GM19372 (cell line): Measurements from ENCODE around the gene RNF213.

ENCODE experiments used
- ATAC-seq: cut with Tn5 transposase; IDR thresholded peaks from one replicate; pipeline ENCODE4 v1.9.1; 2021; ENCODE audit warnings: mild to moderate bottlenecking, low read depth, moderate library complexity; ENCODE audit not compliant: unreplicated experiment

The RNF213 gene

DNA sequence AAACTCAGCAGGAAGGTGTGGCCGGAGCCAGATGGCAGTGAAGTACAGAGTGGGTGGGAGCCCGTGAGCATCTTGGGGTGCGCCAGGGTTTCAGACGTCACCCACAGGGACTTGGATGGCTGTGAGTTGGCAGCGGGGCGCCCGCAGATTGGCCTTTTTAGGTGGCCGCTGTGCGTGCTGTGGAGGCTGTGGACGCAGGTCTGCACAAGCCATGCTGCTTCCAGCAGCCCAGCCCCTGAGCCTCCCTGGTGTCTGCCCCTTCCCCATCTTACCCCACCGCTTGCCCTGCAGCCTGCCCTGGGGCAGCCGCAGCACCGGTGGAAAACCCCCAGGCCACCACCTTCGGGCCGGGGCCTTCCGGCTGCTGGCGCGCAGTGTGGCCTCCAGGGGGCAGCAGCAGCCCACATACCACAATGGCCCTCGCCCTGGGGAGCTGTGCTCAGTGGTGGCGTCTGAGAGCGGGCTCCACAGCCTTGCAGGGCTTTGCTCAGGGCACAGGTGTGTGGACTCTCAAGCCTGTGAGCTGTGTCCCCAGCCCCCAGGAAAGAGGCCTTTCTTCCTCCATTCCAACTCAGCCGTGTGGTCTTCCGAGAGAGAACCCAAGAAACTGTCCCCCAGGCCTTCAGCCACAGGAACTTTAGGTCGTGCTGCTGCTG, 166.1 kb downstream of the RNF213 start:
- ATAC-seq = peak; percentile 53

DNA sequence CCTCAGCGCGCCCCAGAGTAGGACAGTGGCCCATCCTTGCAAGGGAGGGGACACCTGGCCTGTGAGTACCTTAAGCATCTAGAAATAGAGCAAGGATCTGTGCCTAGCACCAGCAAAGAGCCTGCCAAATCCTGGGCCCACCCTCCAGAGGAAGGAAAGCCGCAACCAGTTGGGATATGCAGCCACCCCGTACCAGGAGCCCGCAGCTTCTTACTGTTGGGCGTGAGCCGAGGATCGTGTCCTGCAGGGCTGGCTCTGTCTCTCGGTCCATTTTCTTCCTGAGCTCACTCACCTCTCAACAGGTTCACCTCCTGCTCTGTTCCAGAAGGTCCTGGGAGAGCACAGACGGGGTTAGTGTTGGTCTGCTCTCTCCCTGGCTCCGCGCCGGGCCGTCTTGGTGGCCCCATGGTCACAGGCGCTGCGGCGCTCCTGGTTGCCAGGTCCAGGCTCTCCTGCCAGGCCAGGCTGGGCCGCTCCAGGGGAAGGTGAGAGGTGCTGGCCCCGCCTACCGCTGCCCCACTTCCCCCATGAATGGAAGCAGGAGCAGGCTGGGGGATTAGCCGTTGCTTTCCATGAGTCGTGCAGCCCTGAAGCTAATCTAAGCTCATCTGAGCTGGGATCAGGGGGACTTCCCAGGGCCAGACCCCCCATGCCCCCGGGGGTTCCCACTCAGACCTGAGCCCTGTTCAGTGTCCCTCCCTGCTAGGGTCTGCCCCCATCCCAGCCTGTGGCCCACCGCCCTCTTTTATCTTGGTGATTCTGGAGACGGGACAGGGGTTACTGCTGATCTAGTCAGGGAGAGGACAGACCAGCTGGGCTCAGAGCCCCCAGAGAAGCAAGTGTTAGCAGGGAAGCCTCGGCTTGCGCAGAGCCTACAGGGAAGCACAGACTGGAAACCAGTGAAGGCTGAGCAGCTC, 167.0 kb downstream of the RNF213 start:
- ATAC-seq = no peak

DNA sequence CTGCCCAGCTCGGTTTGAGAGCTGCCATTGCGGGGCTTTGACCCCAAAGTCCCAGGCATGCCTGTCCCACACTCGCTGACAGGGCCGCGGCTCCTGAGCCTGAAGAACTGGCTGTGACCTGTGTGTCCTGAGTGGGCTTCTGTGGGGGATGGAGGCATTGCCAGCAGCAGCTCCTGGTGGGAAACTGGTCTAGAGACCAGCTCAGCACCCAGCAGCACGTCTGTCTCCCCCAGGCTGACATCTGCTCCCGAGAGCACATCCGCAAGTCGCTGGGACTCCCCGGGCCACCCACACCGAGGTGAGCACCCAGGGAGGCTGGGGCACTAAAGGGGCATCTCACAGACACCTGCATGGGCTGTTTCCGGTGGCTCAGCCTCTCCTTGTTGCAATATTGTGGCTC, 167.7 kb downstream of the RNF213 start:
- ATAC-seq = no peak

DNA sequence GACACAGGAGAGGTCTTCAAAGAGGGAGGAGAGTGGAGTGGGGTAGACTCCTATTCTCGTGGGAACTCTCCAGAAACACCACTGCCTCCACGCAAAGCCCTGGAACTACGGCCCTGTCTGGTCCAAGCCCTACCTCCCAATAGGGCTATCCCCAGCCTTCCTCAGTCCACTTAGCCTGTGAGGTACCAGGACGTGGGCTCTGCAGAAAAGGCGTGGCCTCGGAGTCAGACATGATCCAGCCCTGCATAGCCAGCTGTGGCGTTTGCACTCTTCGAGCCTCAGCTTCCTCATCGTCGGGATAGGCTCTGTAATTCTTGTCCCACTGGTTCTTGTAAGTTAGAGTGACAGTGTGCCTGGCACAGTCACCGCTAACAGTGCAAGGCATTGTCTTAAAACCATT, 168.1 kb downstream of the RNF213 start:
- ATAC-seq = no peak

DNA sequence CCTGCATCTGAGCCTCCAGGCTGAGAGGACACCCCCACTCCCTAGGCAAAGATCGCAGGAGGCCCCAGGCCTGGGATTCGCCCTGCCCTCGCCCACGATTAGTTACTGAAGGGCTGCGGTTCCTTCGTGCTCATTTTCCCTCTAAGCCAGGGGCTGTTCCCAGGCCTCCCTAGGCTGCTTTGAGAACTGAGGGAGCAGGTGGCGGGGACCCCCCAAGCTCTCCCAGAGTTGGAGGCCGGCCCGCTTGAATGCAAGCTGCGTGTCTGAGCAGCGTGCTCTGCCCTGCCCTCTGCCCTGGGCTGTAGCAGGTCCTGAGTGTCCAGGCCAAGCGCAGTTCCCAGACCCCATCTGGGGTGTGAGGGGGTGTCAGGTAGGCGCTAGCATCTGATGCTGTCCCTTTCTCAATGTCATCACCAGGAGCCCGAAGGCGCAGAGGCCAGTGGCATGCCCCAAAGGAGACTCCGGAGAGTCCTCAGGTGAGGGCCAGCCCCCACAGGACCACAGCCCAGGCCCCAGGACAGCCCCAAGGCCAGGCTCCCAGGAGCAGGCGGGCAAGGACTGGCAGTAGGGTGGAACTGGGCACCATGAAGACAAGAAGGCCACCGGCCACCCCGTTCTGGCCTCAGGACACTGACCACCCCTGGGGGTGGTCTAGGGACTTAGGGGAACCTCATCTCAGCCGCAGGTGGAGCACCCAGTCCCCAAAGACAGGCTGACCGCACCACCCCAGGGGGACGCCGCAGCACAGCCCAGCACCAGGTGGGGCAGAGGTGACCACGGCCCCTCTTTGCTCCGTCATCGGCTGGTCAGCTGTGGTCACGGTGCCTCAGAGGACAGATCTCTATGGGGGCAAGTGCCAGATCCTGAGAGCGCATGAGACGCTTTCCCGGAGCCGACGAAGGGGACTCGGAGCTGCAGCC, 169.0 kb downstream of the RNF213 start:
- ATAC-seq = no peak

DNA sequence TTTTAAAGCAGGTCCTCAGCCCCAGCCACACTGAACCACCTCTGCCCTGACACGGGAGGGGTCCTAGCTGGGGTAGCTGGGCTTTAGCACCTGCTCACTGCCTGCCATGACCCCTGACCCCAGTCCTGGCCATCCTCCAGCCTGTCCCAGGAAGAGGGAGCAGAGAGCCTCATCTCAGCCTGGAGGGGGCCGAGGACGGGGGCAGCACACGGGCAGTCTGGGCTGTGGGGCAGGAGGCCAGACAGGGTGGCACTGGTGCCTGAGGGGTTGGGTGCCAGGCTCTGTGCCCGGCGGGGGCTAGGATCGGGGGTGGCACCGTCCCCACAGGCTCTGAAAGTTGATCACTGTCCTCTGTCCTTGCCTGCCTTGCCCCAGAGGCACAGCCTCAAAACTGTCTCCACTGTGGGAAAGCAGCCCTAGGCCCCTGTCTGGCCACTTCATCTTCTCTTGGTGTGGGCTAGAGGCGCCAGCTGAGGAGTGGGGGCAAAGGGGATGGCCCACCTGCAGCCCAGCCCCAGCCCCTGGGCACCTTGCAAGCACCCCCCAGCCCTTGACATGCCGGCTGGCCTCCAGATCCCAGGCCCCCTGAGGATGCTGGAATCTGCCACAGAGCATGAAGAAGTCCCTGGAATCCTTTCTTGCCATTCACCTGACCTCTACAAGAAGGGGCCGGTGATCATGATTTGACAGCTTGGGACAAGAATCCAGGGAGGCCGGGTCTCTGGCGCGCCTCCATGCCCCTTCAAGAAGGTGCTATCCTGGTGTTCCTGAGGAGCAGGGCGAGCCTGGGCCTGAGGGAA, 170.0 kb downstream of the RNF213 start:
- ATAC-seq = no peak

DNA sequence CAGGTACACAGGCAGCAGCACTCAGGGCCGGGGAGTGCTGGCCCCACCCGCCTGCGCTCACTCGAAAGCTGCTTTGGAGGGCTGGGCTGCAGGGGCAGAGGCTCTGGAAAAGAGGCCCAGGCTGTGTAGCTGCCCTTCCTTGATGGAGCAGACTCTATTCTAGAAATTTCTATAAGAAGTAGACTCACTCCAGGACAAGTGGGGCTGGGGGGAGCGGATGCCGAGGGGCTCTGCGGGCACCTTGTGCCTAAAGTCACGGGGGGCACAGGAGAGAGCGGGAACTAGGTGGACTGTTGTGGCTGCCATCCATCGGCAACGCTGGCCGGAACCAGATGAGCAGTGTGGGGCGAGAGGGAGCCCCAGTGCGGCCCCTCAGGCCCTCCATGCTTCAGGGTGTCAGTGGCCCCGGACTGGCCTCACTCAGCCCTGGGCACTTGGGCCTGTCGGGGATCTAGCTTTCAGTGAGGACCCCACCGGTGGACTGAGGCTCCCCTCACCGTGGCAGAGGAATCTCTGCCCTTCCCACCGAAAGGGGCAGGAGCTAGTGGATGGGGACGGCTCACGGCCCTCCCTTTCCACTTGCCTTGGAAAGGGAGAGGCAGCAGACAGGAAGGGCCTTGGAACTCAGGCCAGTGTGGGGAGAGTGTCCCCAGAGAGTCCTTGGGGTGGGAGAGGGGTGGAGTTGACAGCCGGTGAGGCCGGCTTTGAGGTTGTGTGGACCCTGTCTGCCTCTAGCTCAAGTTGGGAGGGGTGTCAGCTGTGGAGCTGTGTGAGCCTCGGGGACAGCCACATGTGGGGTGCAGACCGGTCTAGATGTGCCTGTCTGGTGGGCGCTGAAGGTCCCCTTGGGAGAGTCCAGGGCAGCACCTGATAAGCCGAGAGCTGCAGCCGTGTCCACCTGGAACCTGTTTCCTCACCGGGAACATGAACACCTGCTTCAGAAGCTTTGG, 170.9 kb downstream of the RNF213 start:
- ATAC-seq = no peak

DNA sequence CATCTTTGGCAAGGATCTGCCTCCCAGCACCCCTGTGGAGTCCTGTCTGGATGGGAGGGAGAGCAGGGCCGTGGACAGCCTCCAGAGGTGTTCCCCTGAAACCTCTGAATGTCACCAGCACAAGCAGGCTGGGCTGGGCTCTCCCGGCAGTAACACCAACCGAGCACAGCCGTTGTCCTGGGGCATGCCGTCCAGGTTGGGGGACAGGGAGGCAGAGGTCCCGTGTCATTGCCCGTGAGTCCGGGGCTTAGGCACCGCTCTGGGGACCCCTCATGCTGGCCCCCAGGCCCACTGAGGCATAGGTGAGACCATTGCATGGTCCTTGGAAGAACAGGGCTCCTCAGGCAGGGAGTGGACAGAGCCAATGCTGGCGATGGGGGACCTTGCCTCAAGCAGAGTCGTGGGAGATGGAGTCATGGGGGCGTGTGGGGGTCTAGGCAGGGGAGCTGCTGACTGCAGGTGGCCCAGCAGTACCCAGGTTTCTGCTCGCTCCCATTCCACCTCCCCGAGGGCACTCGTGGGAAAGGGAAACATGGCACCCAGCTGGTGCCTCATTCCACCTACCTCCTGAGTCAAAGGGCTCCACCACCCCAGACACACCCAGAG, 171.8 kb downstream of the RNF213 start:
- ATAC-seq = no peak

DNA sequence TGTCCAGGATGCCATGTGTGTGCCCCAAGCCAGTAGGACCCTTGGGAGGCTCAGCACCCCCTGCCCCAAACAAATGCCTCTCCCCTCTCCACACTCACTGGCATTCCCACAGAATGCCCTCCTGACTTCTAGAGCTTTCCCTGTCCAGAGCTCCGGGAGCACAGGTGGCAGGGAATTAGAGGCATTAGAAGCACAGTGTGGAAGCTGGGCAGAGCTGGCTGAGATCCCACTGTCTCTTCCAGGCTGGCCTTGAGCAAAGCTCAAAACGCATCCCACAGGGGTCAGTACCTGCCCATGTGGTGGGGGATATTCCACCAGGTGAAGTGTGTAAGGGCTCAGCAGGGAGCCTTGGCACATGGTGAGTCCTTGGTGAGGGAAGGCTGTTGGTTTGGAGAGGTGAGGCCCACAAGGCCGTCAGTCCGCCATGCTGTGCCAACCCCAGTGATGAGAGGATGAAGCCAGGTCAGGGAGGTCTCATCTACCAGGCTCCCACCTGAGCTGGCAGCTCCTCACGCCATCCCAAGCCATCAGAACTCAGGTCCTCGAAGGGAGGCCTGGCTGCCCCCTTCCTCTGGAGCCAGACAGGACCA, 172.4 kb downstream of the RNF213 start:
- ATAC-seq = no peak

DNA sequence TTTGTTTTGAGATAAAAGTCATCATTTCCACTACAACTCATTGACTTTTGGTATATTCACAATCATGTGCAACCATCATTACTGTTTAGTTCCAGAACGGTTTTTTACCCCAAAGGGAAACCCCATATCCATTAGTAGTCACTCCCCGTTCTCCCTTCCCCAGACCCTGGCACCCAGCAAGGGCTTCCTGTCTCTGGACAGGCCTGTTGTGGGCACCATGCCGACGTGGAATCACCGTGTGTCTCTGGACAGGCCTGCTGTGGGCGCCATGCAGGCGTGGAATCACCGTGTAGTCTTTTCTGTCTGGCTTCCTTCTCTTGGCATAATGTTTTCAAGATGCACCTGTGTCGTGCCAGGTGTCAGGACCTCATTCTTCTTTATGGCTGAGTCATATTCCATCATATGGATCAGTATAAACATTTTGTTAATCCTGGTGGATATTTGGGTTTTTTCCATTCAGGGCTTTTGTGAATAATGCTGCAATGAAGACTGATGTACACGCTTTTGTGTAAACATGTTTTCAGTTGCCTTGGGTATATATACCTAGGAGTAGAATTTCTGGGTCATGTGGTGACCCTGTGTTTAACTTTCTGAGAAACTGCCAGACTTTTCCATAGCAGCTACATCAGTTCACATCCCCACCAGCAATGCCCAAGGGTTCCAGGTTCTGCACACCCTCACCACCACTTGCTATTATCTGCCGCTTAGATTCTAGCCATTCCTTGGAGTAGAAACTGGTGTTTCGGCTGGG, 173.4 kb downstream of the RNF213 start:
- ATAC-seq = no peak

DNA sequence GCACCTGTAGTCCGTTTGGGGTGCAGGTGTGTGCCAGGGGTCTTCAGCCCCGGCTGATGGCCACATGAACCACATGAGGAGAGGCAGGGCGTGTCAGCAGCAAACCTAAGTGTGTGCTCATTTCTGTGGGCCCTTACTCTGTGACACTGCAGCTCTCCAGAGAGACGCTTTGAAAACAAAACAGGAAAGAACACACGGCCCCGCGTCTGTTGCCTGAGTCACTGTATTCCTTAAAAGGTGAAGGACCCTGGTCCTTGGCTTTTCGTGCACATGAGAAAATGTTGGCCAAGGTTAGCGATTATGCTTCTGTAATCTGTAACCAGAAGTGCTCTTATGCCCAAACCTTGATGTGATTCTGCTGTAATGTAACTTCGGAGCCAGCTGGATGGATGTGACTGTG, 176.9 kb downstream of the RNF213 start:
- ATAC-seq = no peak

DNA sequence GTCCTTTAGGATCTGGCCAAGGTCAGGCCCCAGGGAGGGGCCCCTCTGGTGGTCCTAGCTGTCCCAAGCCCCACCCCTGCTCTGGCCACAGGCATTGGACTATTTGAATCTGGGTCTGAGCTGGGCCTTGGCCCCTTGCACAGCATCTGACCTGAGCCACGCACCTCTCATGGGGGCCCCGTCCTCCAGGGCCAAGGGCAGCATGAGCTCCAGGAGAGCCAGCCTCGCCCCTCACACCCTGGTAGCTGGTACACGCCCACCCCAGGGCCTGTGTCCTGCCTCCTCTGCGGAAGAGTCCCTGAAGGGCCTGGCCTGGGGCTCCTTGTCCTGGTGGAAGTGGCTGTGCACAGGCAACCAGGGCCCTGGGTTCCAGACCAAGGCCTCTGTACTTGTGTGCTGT, 178.2 kb downstream of the RNF213 start:
- ATAC-seq = no peak

DNA sequence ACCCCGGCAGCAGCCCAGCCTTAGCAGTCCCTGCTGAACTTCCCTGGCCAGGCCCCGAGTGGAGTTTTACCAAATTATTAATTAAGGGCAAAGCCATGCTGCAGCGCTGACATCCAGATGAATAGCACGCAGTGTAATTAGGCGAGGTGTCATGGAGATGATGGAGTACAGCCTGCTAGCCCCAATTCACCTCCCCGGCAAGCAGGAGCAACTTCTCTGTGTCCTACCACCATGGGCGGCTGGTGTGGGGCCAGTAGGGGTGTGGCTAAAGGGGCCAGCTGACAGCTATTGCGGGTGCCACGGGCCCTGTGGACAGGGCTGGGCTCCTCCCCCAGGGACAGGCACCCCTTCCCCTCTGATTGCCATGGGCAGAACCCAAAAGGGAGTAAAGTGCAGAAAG, 178.8 kb downstream of the RNF213 start:
- ATAC-seq = no peak

DNA sequence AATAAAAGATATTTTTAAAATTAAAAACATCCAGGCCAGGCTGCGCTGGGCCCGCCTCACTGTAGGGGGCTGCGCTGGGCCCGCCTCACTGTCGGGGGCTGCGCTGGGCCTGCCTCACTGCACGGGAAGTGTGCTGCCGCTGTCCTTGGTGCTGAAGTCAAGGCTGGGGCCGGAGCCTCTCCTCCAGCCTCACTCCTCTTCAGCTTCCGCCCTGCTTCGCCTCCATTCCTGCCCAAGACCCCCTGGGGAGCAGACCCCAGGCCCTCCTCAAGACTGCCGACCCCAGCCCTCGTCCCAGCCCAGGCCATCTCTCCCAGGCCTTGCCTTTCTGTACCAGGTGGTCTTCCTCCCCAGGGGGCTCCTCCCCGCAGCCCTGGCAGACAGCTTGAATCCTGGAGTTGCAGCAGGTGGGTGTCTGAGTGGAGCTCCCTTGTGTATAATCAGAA, 180.5 kb downstream of the RNF213 start:
- no peak for ATAC-seq

DNA sequence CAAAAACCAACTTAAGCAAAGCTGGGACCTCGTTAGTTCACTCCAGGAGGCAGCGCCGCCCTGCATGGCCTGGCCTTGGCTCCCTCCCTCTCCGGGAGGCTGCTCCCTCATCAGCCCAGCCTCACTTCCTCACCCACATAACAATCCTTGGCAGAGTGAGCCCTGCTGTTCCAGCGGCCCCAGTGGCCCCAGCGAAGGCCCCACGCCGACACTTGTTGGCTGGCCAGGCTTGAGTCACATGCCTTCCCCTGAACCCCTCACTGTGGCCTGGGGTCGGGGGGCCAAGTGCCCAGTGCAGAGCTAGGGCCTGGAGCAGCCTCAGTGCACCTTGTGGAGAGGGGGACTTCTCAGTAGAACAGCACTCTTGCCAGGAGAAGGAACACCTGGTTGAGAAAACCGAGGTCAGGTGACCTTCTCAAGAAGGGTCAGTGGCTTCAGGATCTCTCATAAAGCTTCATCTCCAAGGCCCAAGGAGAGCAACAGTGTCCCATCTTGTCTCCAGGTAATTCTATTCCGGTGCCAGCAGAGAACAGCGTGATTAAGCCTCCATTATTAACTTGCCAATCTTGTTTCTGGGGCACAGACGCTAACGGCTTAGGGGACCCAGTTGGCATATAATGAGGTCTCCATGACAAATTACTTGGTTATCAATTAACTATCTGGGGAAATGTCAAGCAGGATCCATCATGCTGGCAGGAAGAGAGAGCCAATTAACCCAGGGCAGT, 181.1 kb downstream of the RNF213 start:
- ATAC-seq = no peak

DNA sequence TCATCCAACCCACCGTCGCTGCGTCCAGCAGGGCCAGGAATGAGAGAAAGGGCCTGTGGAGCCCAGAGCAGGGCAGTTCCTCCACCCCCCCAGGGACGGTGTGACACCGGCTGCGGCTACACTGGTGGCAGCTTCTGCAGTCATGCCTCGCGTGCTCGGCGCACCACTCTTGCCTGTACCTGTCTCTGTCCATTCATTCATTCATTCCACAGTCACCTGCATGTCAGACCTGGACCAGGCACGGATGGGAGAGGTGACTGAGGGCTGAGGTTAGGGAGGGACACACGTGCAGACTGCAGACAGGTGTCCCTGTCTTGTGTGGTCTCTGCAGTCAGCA, 181.6 kb downstream of the RNF213 start:
- no peak for ATAC-seq

DNA sequence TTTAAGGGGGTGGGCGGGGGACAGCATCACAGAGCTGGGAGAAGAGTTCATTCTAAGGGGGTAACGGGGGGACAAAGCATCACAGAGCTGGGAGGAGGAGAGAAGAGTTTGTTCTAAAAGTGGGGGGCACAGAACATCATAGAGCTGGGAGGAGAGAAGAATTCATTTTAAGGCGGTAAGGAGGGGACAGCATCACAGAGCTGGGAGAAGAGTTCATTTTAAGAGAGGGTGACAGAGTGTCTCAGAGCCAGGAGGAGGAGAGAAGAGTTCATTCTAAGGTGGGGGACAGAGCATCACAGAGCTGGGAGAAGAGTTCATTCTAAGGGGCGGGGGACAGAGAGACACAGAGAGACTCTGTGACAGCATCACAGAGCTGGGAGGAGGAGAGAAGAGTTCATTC, 182.1 kb downstream of the RNF213 start:
- ATAC-seq = no peak
